Measurements from ENCODE around the gene OOEP.
A peak's percentile ranks its signal among the peaks of the same experiment; 100 is the strongest.
"Not testable (repeated sequence)": the region's sequence is repeated elsewhere in the genome, so short reads cannot be mapped to it uniquely, and the experiment has no call there.

The OOEP gene

GRCh38 chr6:73369563-73369962 is at the start of gene OOEP:
Gene OOEP (minus strand): TSS chr6:73369897. CDS start chr6:73369792, 105 bp downstream.
- DNase-seq: no peak

- no peak for DNase-seq
These were observed 48.5 kb upstream of the OOEP start for GRCh38 chr6:73418081-73418741.

- no peak for DNase-seq
These were observed 43.4 kb upstream of the OOEP start for GRCh38 chr6:73413102-73413501.

GRCh38 chr6:73409395-73409794 is 39.7 kb upstream of the OOEP start:
- DNase-seq: no peak

- DNase-seq: no peak
These were observed 31.0 kb upstream of the OOEP start for GRCh38 chr6:73400656-73401055.

GRCh38 chr6:73395875-73396274 is 26.2 kb upstream of the OOEP start:
- DNase-seq: no peak

- peak; percentile 37 for DNase-seq
These were observed 25.1 kb upstream of the OOEP start, which contains the start of gene DDX43 for GRCh38 chr6:73394577-73395354. Gene DDX43 (plus strand): TSS chr6:73394828. CDS start chr6:73394906, 78 bp downstream.

- no peak for DNase-seq
These were observed 23.6 kb upstream of the OOEP start for GRCh38 chr6:73393278-73393677.

- not testable (repeated sequence) for DNase-seq
These were observed 22.5 kb upstream of the OOEP start for GRCh38 chr6:73392188-73392587.

GRCh38 chr6:73391675-73392074 is 22.0 kb upstream of the OOEP start:
- no peak for DNase-seq

- DNase-seq: no peak
These were observed 20.2 kb upstream of the OOEP start for GRCh38 chr6:73389854-73390253.

- peak; percentile 28 for DNase-seq
These were observed 19.3 kb upstream of the OOEP start for GRCh38 chr6:73388800-73389512.

GRCh38 chr6:73388433-73388799 is 18.7 kb upstream of the OOEP start:
- DNase-seq: no peak

GRCh38 chr6:73382462-73383113 is 12.9 kb upstream of the OOEP start:
- no peak for DNase-seq

GRCh38 chr6:73381531-73381930 is 11.8 kb upstream of the OOEP start:
- not testable (repeated sequence) for DNase-seq

GRCh38 chr6:73377225-73377624 is 7.5 kb upstream of the OOEP start:
- no peak for DNase-seq

- no peak for DNase-seq
These were observed 5.5 kb upstream of the OOEP start for GRCh38 chr6:73375216-73375615.

- DNase-seq: no peak
These were observed 2.8 kb upstream of the OOEP start for GRCh38 chr6:73372516-73372915.

GRCh38 chr6:73371984-73372383 is 2.3 kb upstream of the OOEP start:
- DNase-seq: no peak

GRCh38 chr6:73369157-73369556 is 540 bp downstream of the OOEP start:
- no peak for DNase-seq

GRCh38 chr6:73368675-73369074 is 1.0 kb downstream of the OOEP start:
- DNase-seq: no peak

- no peak for DNase-seq
These were observed 1.8 kb downstream of the OOEP start for GRCh38 chr6:73367761-73368355.

GRCh38 chr6:73364549-73364948 is 5.1 kb downstream of the OOEP start:
- no peak for DNase-seq
